Neural progenitor cell (in vitro differentiated cells): ENCODE data around the gene FOXJ3. TPM values are rescaled to one million over a fixed set of nuclear protein-coding genes. Genes with fewer than 3 reads are reported as not detected.
A peak's percentile ranks its signal among the peaks of the same experiment; 100 is the strongest.
"Not testable (repeated sequence)": the region's sequence is repeated elsewhere in the genome, so short reads cannot be mapped to it uniquely, and the experiment has no call there.

Source experiments
- DNase-seq: peaks from one replicate; pipeline ENCODE4 v3.0.0-alpha.2; 2016; ENCODE audit warnings: low spot score
- H2AFZ ChIP-seq: fragments of 200-600 bp; sonication (generic); replicated peaks from 2 replicates; pipeline ENCODE4 v1.6.1; 2016; ENCODE audit warnings: antibody characterized with exemption
- H3F3A ChIP-seq: fragments of 200-600 bp; sonication (generic); 2 replicates; pipeline ENCODE4 v1.6.1; 2016; ENCODE audit warnings: antibody characterized with exemption, low read depth
- H3K27ac ChIP-seq: fragments of 200-600 bp; sonication (generic); 2 replicates; pipeline ENCODE4 v1.5.1; 2016; ENCODE audit warnings: mild to moderate bottlenecking
- H3K27me3 ChIP-seq: fragments of 200-600 bp; sonication (generic); 2 replicates; pipeline ENCODE4 v1.6.1; 2016; ENCODE audit warnings: mild to moderate bottlenecking, moderate library complexity
- H3K36me3 ChIP-seq: fragments of 200-600 bp; sonication (generic); 2 replicates; pipeline ENCODE4 v1.5.1; 2016
- H3K4me1 ChIP-seq: fragments of 200-600 bp; sonication (generic); 2 replicates; pipeline ENCODE4 v1.6.1; 2016; ENCODE audit warnings: mixed run types
- H3K4me2 ChIP-seq: fragments of 200-600 bp; sonication (generic); 2 replicates; pipeline ENCODE4 v1.6.1; 2016
- H3K4me3 ChIP-seq: fragments of 200-600 bp; sonication (generic); 2 replicates; pipeline ENCODE4 v1.5.1; 2016
- H3K79me2 ChIP-seq: fragments of 200-600 bp; sonication (generic); 2 replicates; pipeline ENCODE4 v1.6.1; 2016; ENCODE audit warnings: low read depth
- H3K9ac ChIP-seq: fragments of 200-600 bp; sonication (generic); 2 replicates; pipeline ENCODE4 v1.6.1; 2016
- H3K9me3 ChIP-seq: fragments of 200-600 bp; sonication (generic); 2 replicates; pipeline ENCODE4 v1.5.1; 2016; ENCODE audit warnings: low read depth
- H4K20me1 ChIP-seq: fragments of 200-600 bp; sonication (generic); 2 replicates; pipeline ENCODE4 v1.6.1; 2016; ENCODE audit warnings: low read depth
- H3K27ac Mint-ChIP-seq: 3 replicates; pipeline ENCODE4 v1.8.0; 2021; ENCODE audit warnings: mixed read lengths
- H3K27me3 Mint-ChIP-seq: 2 replicates; pipeline ENCODE4 v1.8.0; 2022; ENCODE audit warnings: low read depth, mild to moderate bottlenecking, inconsistent platforms, moderate library complexity, mixed read lengths; ENCODE audit not compliant: insufficient read depth
- H3K36me3 Mint-ChIP-seq: 3 replicates; pipeline ENCODE4 v1.8.0; 2021; ENCODE audit warnings: mixed read lengths
- H3K4me1 Mint-ChIP-seq: 3 replicates; pipeline ENCODE4 v1.8.0; 2021; ENCODE audit warnings: mixed read lengths
- H3K4me3 Mint-ChIP-seq: 3 replicates; pipeline ENCODE4 v1.8.0; 2021; ENCODE audit warnings: mild to moderate bottlenecking, moderate library complexity, mixed read lengths
- H3K9me3 Mint-ChIP-seq: 3 replicates; pipeline ENCODE4 v1.8.0; 2020; ENCODE audit warnings: mixed read lengths
- EZH2 ChIP-seq: fragments of 200-600 bp; sonication (generic); IDR thresholded peaks from 2 replicates; pipeline ENCODE4 v1.6.1; 2017; ENCODE audit warnings: antibody characterized with exemption, mild to moderate bottlenecking, moderate library complexity
- EZH2phosphoT487 ChIP-seq: fragments of 200-600 bp; sonication (generic); IDR thresholded peaks from 2 replicates; pipeline ENCODE4 v1.6.1; 2017; ENCODE audit warnings: antibody characterized with exemption
- total RNA-seq: library from RNA; depleted of rRNA; stranded (reverse); fragments of >200 nt; gene quantifications from 2 replicates; pipeline ENCODE4 v1.2.3, GENCODE V29; 2015; ENCODE audit warnings: low replicate concordance
- TF ChIP-seq, protein P1 (sequence below): fragments of 200-600 bp; sonication (generic); IDR thresholded peaks from 2 replicates; pipeline ENCODE4 v1.5.1; 2017; ENCODE audit warnings: antibody characterized with exemption, mild to moderate bottlenecking

FOXJ3 gene
- total RNA-seq, 1 donor from 2014 or later, result 58.5 TPM

DNA sequence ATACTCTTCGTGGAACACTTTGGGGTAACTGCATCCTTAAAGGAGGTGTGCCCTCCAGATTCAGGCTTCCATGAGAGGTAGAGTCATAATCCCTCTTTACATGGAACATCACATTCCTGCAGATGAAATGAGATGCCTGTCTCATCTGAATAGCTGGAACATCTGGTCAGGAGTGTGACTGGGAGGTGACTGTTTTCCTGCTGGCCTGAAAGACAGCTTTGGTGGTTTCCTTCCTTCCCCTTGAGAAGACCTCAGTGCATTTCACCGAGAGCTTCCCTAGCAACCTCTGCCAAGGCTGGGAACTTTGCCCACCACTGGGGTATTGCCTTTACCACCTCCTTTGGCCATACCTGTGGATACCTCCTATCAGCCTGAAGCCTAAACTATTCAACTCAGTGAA lies 123.8 kb downstream of the FOXJ3 start:
- peaks cover 94% of the 10 kb centered on the region for H3K79me2 ChIP-seq
- H3K4me2 ChIP-seq, result no peak overlapping the region
- peaks cover 14% of the 10 kb centered on the region for H4K20me1 ChIP-seq
- H3K9ac ChIP-seq, result no peak overlapping the region
- no peaks in the 10 kb centered on the region for H3K27me3 ChIP-seq
- no peak overlapping the region for H2AFZ ChIP-seq
- H3K9me3 Mint-ChIP-seq, result peaks cover 30% of the 10 kb centered on the region
- DNase-seq, result no peak
- no peak overlapping the region for H3K4me3 Mint-ChIP-seq
- TF ChIP-seq EZH2 (no peak), EZH2phosphoT487 (no peak)
- TF ChIP-seq, protein P1, sequence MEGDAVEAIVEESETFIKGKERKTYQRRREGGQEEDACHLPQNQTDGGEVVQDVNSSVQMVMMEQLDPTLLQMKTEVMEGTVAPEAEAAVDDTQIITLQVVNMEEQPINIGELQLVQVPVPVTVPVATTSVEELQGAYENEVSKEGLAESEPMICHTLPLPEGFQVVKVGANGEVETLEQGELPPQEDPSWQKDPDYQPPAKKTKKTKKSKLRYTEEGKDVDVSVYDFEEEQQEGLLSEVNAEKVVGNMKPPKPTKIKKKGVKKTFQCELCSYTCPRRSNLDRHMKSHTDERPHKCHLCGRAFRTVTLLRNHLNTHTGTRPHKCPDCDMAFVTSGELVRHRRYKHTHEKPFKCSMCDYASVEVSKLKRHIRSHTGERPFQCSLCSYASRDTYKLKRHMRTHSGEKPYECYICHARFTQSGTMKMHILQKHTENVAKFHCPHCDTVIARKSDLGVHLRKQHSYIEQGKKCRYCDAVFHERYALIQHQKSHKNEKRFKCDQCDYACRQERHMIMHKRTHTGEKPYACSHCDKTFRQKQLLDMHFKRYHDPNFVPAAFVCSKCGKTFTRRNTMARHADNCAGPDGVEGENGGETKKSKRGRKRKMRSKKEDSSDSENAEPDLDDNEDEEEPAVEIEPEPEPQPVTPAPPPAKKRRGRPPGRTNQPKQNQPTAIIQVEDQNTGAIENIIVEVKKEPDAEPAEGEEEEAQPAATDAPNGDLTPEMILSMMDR, result no peak
- no peaks in the 10 kb centered on the region for H3K27me3 Mint-ChIP-seq
- peaks cover 17% of the 10 kb centered on the region for H3K4me1 ChIP-seq
- H3K36me3 Mint-ChIP-seq, result peaks cover 49% of the 10 kb centered on the region
- H3K4me1 Mint-ChIP-seq, result peaks cover 8% of the 10 kb centered on the region
- H3K36me3 ChIP-seq, result peaks cover 7% of the 10 kb centered on the region
- H3K27ac Mint-ChIP-seq, result no peak overlapping the region
- H3F3A ChIP-seq, result no peaks in the 10 kb centered on the region
- no peak overlapping the region for H3K27ac ChIP-seq
- H3K4me3 ChIP-seq, result no peak overlapping the region
- H3K9me3 ChIP-seq, result no peaks in the 10 kb centered on the region

DNA sequence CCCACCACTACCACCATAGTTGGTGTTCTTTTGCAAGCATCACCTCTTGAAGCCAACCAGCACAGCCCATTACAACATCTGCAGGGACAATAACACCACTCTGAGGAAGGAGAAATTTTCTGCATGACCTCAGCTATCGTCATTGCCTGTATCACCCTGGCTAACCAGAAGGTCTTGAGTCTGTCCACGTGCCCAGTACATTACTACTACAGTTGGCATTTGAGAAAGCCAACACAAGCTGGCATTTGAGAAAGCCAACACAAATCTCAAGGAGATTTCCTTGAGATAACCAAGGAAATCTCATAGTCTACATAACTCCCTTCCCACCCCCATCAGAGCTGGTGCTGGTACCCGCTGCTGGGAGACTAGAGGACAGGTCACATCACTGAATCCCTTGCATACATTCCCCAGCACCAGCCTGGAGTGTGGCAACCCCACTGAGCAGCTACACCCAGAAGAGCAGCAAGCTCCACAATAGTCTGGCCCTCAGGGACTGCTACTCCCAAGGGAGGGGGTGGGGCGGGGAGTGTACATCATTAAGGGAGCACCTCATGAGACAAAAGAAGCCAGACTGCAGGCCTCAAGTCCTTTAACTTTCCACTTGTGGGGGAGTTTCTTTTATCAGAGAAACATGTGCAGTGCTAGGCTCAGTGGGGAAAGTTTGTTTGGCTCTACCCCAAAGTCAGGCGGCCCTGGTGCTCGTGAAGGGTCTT lies 124.5 kb downstream of the FOXJ3 start:
- H3K4me1 Mint-ChIP-seq, result peaks cover 8% of the 10 kb centered on the region
- H3K4me3 Mint-ChIP-seq, result no peak overlapping the region
- Histone ChIP-seq H3K9ac (no peak overlapping the region), H3K79me2 (peaks cover 92% of the 10 kb centered on the region), H3F3A (no peaks in the 10 kb centered on the region), H3K27me3 (no peaks in the 10 kb centered on the region), H4K20me1 (peaks cover 14% of the 10 kb centered on the region), H3K27ac (no peak overlapping the region), H3K36me3 (peaks cover 7% of the 10 kb centered on the region), H3K4me2 (no peak overlapping the region), H2AFZ (no peak overlapping the region), H3K4me3 (no peak overlapping the region), H3K9me3 (no peaks in the 10 kb centered on the region), H3K4me1 (peaks cover 17% of the 10 kb centered on the region)
- DNase-seq, result no peak
- peaks cover 30% of the 10 kb centered on the region for H3K9me3 Mint-ChIP-seq
- no peak for TF ChIP-seq EZH2phosphoT487
- TF ChIP-seq EZH2, result no peak
- TF ChIP-seq, protein P1, result no peak
- peaks cover 53% of the 10 kb centered on the region for H3K36me3 Mint-ChIP-seq
- no peaks in the 10 kb centered on the region for H3K27me3 Mint-ChIP-seq
- H3K27ac Mint-ChIP-seq, result no peak overlapping the region

DNA sequence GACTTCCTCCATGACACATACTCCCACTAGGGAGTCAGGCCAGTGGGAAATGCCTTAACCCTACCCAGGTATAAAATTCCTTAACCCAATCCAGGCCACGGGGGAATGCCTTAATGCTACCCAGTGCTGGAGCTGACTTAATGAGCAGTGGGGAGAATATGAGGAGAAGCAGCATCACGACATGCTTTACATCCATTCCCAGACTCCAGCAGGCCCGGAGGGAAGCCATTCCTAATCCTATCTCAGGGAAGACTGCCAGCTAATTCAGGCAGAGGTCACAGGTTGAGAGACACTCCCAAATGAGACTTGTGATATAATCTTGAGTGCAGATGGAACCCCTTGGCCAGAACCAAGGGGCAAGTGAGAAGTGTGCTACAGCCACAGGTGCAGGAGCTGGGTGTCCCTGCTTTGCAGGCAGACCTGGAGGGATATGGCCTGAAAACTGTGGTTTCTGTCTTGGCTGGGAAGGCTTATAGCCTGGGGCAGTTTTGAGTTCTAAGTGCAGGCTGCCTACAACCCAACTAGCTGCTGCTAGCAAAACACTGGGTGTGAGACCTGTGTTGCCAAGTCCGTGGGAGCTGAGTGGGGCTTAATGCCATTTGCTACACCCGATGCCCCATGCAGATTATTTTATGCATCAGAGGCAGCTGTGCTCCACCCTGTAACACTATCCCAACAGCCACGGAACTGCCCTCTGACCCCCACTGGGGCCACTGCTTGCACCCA lies 125.3 kb downstream of the FOXJ3 start:
- TF ChIP-seq, protein P1, result no peak
- TF ChIP-seq EZH2phosphoT487 (no peak), EZH2 (no peak)
- peaks cover 14% of the 10 kb centered on the region for H4K20me1 ChIP-seq
- no peak overlapping the region for H2AFZ ChIP-seq
- H3K4me3 Mint-ChIP-seq, result no peak overlapping the region
- peaks cover 30% of the 10 kb centered on the region for H3K9me3 Mint-ChIP-seq
- no peaks in the 10 kb centered on the region for H3K27me3 ChIP-seq
- DNase-seq, result no peak
- no peaks in the 10 kb centered on the region for H3K9me3 ChIP-seq
- peaks cover 56% of the 10 kb centered on the region for H3K36me3 Mint-ChIP-seq
- peaks cover 17% of the 10 kb centered on the region for H3K4me1 ChIP-seq
- no peaks in the 10 kb centered on the region for H3K27me3 Mint-ChIP-seq
- no peak overlapping the region for H3K27ac ChIP-seq
- H3K4me2 ChIP-seq, result no peak overlapping the region
- peaks cover 8% of the 10 kb centered on the region for H3K4me1 Mint-ChIP-seq
- peak overlapping the region; percentile 53 for H3K27ac Mint-ChIP-seq
- no peaks in the 10 kb centered on the region for H3F3A ChIP-seq
- H3K36me3 ChIP-seq, result peaks cover 7% of the 10 kb centered on the region
- peaks cover 87% of the 10 kb centered on the region for H3K79me2 ChIP-seq
- no peak overlapping the region for H3K9ac ChIP-seq
- no peak overlapping the region for H3K4me3 ChIP-seq

DNA sequence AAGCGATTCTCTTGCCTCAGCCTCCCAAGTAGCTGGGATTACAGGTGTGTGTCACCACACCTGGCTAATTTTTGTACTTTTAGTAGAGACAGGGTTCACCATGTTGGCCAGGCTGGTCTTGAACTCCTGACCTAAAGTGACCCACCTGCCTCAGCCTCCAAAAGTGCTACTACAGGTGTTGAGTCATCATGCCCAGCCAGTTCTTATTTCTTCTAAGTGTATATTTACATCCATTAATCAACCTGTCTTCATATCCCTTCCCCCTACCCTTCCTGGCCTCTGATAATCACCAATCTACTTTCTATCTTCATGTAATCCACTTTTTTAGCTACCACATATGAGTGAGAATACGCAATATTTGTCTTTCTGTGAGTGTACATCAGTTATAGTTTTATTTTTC lies 128.1 kb downstream of the FOXJ3 start:
- not testable (repeated sequence) for DNase-seq, H3K27me3 ChIP-seq, H3K4me3 Mint-ChIP-seq, H3F3A ChIP-seq, H3K36me3 ChIP-seq, H3K9ac ChIP-seq, H3K9me3 ChIP-seq, H3K27me3 Mint-ChIP-seq, H2AFZ ChIP-seq, H3K4me3 ChIP-seq, H3K27ac ChIP-seq, H3K4me1 Mint-ChIP-seq, H3K27ac Mint-ChIP-seq, H3K4me2 ChIP-seq
- H4K20me1 ChIP-seq, result peaks cover 14% of the 10 kb centered on the region
- H3K79me2 ChIP-seq, result peaks cover 64% of the 10 kb centered on the region
- peaks cover 17% of the 10 kb centered on the region for H3K4me1 ChIP-seq
- Mint-ChIP-seq H3K9me3 (peaks cover 31% of the 10 kb centered on the region), H3K36me3 (peaks cover 60% of the 10 kb centered on the region)
